SK-N-MC (cell line): ENCODE results near the gene TRMU.

Experiments
- EZH2 ChIP-seq: fragments of 200-600 bp; sonication (generic); IDR thresholded peaks from one replicate; pipeline ENCODE4 v1.6.1; 2017; ENCODE audit warnings: antibody characterized with exemption
- FOXP2 ChIP-seq: optimal IDR thresholded peaks from 2 replicates; pipeline ENCODE3; 2011; ENCODE audit warnings: mild to moderate bottlenecking, moderate library complexity; ENCODE audit not compliant: insufficient read depth; ENCODE audit errors: extremely low read length, control extremely low read depth
- POLR2AphosphoS5 ChIP-seq: IDR thresholded peaks from 2 replicates; pipeline ENCODE4 v1.6.1; 2012; ENCODE audit warnings: mild to moderate bottlenecking, low read depth, low read length, borderline replicate concordance

DNA sequence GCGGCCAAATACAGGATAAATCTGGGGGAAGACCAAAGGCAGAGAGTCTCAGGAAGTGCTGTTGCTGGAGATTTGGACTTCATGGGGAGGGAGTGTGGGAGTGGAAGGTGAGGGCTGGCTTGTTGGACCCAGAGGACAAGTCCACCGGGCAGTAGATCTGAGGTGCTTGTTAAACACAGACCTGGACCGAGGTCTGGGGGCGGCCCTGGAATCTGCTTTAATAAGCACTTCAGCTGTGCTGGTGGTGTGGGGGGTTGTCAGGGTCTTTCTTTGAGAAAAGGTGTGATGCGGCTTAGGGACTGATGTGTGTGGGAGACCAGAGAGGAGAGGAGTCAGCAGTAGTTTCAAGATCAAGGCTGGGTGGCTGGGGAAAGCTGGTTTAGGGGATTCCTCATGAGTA is 4.4 kb downstream of the TRMU start:
- no peak for TF ChIP-seq POLR2AphosphoS5
- TF ChIP-seq EZH2: no peak
- TF ChIP-seq FOXP2: no peak
